Skeletal muscle tissue (tissue), 4 donors: ENCODE data around the gene EMCN. TPM values are rescaled to one million over a fixed set of nuclear protein-coding genes. Genes with fewer than 3 reads are reported as not detected.

Experiments used
- H3K27ac ChIP-seq: one replicate; pipeline ENCODE4 v1.7.0; 2013; ENCODE audit warnings: mild to moderate bottlenecking, low read depth, low read length, inconsistent platforms
- H3K27me3 ChIP-seq, 3 donors: one replicate each; pipeline ENCODE4 v1.7.0; 2013; ENCODE audit warnings: low read length in 3 of 3; ENCODE audit not compliant: control insufficient read depth in 3 of 3, insufficient read depth in 3 of 3
- H3K36me3 ChIP-seq, 3 donors: one replicate each; pipeline ENCODE4 v1.7.0; 2013; ENCODE audit warnings: low read length in 3 of 3; ENCODE audit not compliant: control insufficient read depth in 3 of 3, insufficient read depth in 3 of 3
- H3K4me1 ChIP-seq, 3 donors: one replicate each; pipeline ENCODE4 v1.7.0; 2013; ENCODE audit warnings: low read length in 3 of 3, mild to moderate bottlenecking in 3 of 3; ENCODE audit not compliant: control insufficient read depth in 3 of 3, insufficient read depth in 3 of 3
- H3K4me3 ChIP-seq, 3 donors: one replicate each; pipeline ENCODE4 v1.7.0; 2013; ENCODE audit warnings: low read length in 3 of 3
- H3K9ac ChIP-seq, 3 donors: one replicate each; pipeline ENCODE4 v1.7.0; 2013; ENCODE audit warnings: low read length in 3 of 3, mild to moderate bottlenecking in 3 of 3, moderate library complexity in 2 of 3, low read depth in 1 of 3
- H3K9me3 ChIP-seq, 3 donors: one replicate each; pipeline ENCODE4 v1.7.0; 2013; ENCODE audit warnings: low read length in 3 of 3; ENCODE audit not compliant: control insufficient read depth in 3 of 3
- total RNA-seq: library from RNA; depleted of rRNA; stranded (reverse); fragments of >200 nt; gene quantifications from one replicate; pipeline ENCODE4 v1.2.3, GENCODE V29; 2014
- donor health status: Osteomylitis.

The EMCN gene
- 10.4 TPM for total RNA-seq

- no peaks in the 10 kb centered on the region for H3K4me1 ChIP-seq
- H3K9ac ChIP-seq, result peak within 1 kb of the TSS in 1 of 3 donors; percentile 68
- H3K27me3 ChIP-seq, result no peaks in the 10 kb centered on the region
- H3K9me3 ChIP-seq, result no peaks in the 10 kb centered on the region
- H3K27ac ChIP-seq, result peak within 1 kb of the TSS; percentile 34
- peak within 1 kb of the TSS; percentile 44 to 64 (median 64) for H3K4me3 ChIP-seq
- no peaks in the 10 kb centered on the region for H3K36me3 ChIP-seq
Observed at GRCh38 chr4:100517864-100518341, at the start of gene EMCN. EMCN (minus strand) TSS chr4:100518022; CDS start chr4:100517914, 108 bp downstream.

- H3K4me1 ChIP-seq, result no peaks in the 10 kb centered on the region
- no peaks in the 10 kb centered on the region for H3K27me3 ChIP-seq
- no peak overlapping the region for H3K4me3 ChIP-seq
- H3K36me3 ChIP-seq, result no peaks in the 10 kb centered on the region
- no peak overlapping the region for H3K27ac ChIP-seq
- H3K9me3 ChIP-seq, result no peaks in the 10 kb centered on the region
- no peak overlapping the region for H3K9ac ChIP-seq
Observed at GRCh38 chr4:100566396-100566795, 48.6 kb upstream of the EMCN start.

- no peak overlapping the region for H3K27ac ChIP-seq
Observed at GRCh38 chr4:100557306-100557705, 39.5 kb upstream of the EMCN start.

GRCh38 chr4:100555611-100556337, 38.0 kb upstream of the EMCN start:
- Histone ChIP-seq H3K27ac (no peak overlapping the region), H3K4me1 (peaks cover 0 to 7% (median 0%) of the 10 kb centered on the region in 3 donors), H3K36me3 (no peaks in the 10 kb centered on the region), H3K9me3 (no peaks in the 10 kb centered on the region), H3K9ac (no peak overlapping the region), H3K4me3 (no peak overlapping the region), H3K27me3 (no peaks in the 10 kb centered on the region)

More at GRCh38 chr4:100557306-100557705, 39.5 kb upstream of the EMCN start:
- Histone ChIP-seq H3K4me3 (no peak overlapping the region), H3K9me3 (no peaks in the 10 kb centered on the region), H3K4me1 (peaks cover 0 to 7% (median 0%) of the 10 kb centered on the region in 3 donors), H3K27me3 (no peaks in the 10 kb centered on the region), H3K36me3 (no peaks in the 10 kb centered on the region), H3K9ac (no peak overlapping the region)

- H3K9me3 ChIP-seq, result no peaks in the 10 kb centered on the region
- H3K27me3 ChIP-seq, result no peaks in the 10 kb centered on the region
- H3K27ac ChIP-seq, result no peak overlapping the region
- no peak overlapping the region for H3K4me3 ChIP-seq
- no peaks in the 10 kb centered on the region for H3K36me3 ChIP-seq
- H3K9ac ChIP-seq, result no peak overlapping the region
- no peaks in the 10 kb centered on the region for H3K4me1 ChIP-seq
Observed at GRCh38 chr4:100548200-100548560, 30.4 kb upstream of the EMCN start.

- Histone ChIP-seq H3K4me1 (no peaks in the 10 kb centered on the region), H3K27ac (no peak overlapping the region), H3K9me3 (no peaks in the 10 kb centered on the region)
Observed at GRCh38 chr4:100547541-100548199, 29.8 kb upstream of the EMCN start.

GRCh38 chr4:100545427-100545826, 27.6 kb upstream of the EMCN start:
- Histone ChIP-seq H3K27me3 (no peaks in the 10 kb centered on the region), H3K9me3 (no peaks in the 10 kb centered on the region), H3K27ac (no peak overlapping the region), H3K4me1 (no peaks in the 10 kb centered on the region), H3K36me3 (no peaks in the 10 kb centered on the region), H3K9ac (no peak overlapping the region), H3K4me3 (no peak overlapping the region)

More at GRCh38 chr4:100547541-100548199, 29.8 kb upstream of the EMCN start:
- Histone ChIP-seq H3K9ac (no peak overlapping the region), H3K27me3 (no peaks in the 10 kb centered on the region), H3K4me3 (no peak overlapping the region), H3K36me3 (no peaks in the 10 kb centered on the region)

- Histone ChIP-seq H3K4me3 (no peak overlapping the region), H3K9ac (no peak overlapping the region), H3K9me3 (no peaks in the 10 kb centered on the region), H3K4me1 (no peaks in the 10 kb centered on the region), H3K36me3 (no peaks in the 10 kb centered on the region), H3K27me3 (no peaks in the 10 kb centered on the region), H3K27ac (no peak overlapping the region)
Observed at GRCh38 chr4:100540131-100540530, 22.3 kb upstream of the EMCN start.

GRCh38 chr4:100539706-100540105, 21.9 kb upstream of the EMCN start:
- H3K9ac ChIP-seq, result no peak overlapping the region
- H3K36me3 ChIP-seq, result no peaks in the 10 kb centered on the region
- no peaks in the 10 kb centered on the region for H3K9me3 ChIP-seq
- no peaks in the 10 kb centered on the region for H3K4me1 ChIP-seq
- H3K4me3 ChIP-seq, result no peak overlapping the region
- no peak overlapping the region for H3K27ac ChIP-seq
- H3K27me3 ChIP-seq, result no peaks in the 10 kb centered on the region

- H3K9ac ChIP-seq, result no peak overlapping the region
- H3K27ac ChIP-seq, result no peak overlapping the region
- H3K4me1 ChIP-seq, result no peaks in the 10 kb centered on the region
- no peaks in the 10 kb centered on the region for H3K27me3 ChIP-seq
- no peaks in the 10 kb centered on the region for H3K36me3 ChIP-seq
- no peak overlapping the region for H3K4me3 ChIP-seq
- no peaks in the 10 kb centered on the region for H3K9me3 ChIP-seq
Observed at GRCh38 chr4:100533741-100534140, 15.9 kb upstream of the EMCN start.
